ENCODE results near the gene MEG3.

Gene MEG3

DNA sequence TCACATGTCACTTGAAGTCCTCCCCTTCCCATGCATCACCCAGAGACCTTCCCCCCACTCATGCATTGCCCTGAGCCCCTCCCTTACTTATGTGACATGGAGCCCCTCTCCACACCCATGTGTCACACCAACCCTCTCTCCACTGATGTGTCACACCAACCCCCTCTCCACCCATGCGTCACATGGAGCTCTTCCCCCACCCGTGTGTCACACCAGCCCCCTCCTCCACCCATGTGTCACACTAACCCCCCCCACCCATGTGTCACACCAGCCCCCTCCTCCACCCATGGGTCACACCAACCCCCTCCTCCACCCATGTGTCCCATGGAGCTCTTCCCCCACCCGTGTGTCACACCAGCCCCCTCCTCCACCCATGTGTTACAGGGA lies 47.2 kb downstream of the MEG3 start:
- Histone ChIP-seq H2AFZ (ENCODE audit: low read depth) (no peak overlapping the region), H3K27me3 (ENCODE audit: insufficient read depth, low read depth) (no peaks in the 10 kb centered on the region), H3K4me2 (no peak overlapping the region), H4K20me1 (ENCODE audit: insufficient read depth) (no peaks in the 10 kb centered on the region), H3K27ac (no peak overlapping the region), H3K4me1 (ENCODE audit: low read depth, poor library complexity, severe bottlenecking) (no peaks in the 10 kb centered on the region), H3K79me2 (ENCODE audit: insufficient read depth, low read depth) (no peaks in the 10 kb centered on the region), H3K36me3 (ENCODE audit: insufficient read depth) (no peaks in the 10 kb centered on the region), H3K9ac (no peak overlapping the region), H3K4me3 (IDR thresholded peaks at IDR 0.05; ENCODE audit: insufficient read depth, low read depth, low read length) (no peak overlapping the region)
- TF ChIP-seq, protein P1, sequence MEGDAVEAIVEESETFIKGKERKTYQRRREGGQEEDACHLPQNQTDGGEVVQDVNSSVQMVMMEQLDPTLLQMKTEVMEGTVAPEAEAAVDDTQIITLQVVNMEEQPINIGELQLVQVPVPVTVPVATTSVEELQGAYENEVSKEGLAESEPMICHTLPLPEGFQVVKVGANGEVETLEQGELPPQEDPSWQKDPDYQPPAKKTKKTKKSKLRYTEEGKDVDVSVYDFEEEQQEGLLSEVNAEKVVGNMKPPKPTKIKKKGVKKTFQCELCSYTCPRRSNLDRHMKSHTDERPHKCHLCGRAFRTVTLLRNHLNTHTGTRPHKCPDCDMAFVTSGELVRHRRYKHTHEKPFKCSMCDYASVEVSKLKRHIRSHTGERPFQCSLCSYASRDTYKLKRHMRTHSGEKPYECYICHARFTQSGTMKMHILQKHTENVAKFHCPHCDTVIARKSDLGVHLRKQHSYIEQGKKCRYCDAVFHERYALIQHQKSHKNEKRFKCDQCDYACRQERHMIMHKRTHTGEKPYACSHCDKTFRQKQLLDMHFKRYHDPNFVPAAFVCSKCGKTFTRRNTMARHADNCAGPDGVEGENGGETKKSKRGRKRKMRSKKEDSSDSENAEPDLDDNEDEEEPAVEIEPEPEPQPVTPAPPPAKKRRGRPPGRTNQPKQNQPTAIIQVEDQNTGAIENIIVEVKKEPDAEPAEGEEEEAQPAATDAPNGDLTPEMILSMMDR (conservative IDR thresholded peaks at IDR 0.05; ENCODE audit: low read depth, low read length) = no peak

DNA sequence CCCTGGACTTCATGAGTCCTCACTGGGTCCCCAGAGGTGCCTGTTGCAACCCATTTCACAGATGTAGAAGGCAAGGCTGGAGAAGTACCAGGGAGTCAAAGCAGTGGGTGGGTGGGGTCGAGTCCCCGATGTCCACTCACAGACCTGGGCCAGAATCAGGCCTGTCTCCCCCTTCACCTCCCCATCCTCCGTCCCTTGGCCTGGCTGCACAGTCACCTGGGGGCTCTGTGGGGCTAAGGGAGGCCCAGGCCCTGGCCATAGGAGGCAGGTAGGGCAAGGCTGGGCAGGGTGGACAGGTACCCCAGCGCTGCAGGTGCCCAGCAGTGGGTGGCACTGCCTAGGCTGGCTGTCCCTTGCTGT lies 48.1 kb downstream of the MEG3 start:
- TF ChIP-seq, protein P1 (conservative IDR thresholded peaks at IDR 0.05; ENCODE audit: low read depth, low read length) = no peak
- Histone ChIP-seq H3K4me3 (IDR thresholded peaks at IDR 0.05; ENCODE audit: insufficient read depth, low read depth, low read length) (no peak overlapping the region), H4K20me1 (ENCODE audit: insufficient read depth) (no peaks in the 10 kb centered on the region), H3K27ac (no peak overlapping the region), H3K27me3 (ENCODE audit: insufficient read depth, low read depth) (no peaks in the 10 kb centered on the region), H2AFZ (ENCODE audit: low read depth) (no peak overlapping the region), H3K4me1 (ENCODE audit: low read depth, poor library complexity, severe bottlenecking) (no peaks in the 10 kb centered on the region), H3K79me2 (ENCODE audit: insufficient read depth, low read depth) (no peaks in the 10 kb centered on the region), H3K36me3 (ENCODE audit: insufficient read depth) (no peaks in the 10 kb centered on the region), H3K9ac (no peak overlapping the region), H3K4me2 (no peak overlapping the region)

DNA sequence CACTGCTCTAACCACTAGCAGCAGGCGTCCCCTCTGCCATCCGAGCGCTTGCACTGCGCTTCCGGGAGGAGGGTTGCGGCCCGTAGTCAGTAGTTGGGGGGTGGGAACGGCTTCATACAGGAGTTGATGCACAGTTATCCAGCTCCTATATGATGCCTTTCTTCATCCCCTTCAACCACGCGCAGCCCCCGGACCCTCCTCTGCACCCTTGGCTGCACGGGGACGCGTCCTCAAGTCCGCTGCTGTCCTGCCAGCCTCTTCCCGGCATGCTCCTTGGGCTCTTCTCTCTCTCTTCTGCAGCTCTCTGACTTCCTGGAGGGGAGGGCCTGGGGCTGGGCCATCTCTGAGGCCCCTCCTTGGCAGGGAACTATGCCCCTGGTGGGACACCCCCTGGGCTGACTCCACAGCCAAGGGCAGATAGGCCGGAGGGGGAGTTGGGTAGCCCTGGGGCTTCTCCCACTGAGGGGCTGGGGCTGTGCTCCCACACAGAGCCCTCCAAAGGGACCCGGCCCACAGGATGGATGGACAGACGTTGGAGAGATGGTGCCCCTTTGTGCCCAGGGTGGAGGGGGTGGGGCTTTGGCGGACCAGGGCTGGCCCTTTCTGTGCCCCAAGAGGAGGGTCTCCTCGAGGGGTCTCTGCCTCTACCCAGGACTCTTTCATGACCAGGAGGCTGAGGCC lies 48.6 kb downstream of the MEG3 start:
- H4K20me1 ChIP-seq (ENCODE audit: insufficient read depth) = no peaks in the 10 kb centered on the region
- no peak overlapping the region for H3K4me2 ChIP-seq
- no peaks in the 10 kb centered on the region for H3K79me2 ChIP-seq (ENCODE audit: insufficient read depth, low read depth)
- no peak overlapping the region for H3K9ac ChIP-seq
- H3K36me3 ChIP-seq (ENCODE audit: insufficient read depth) = no peaks in the 10 kb centered on the region
- no peak overlapping the region for H2AFZ ChIP-seq (ENCODE audit: low read depth)
- no peak overlapping the region for H3K4me3 ChIP-seq (IDR thresholded peaks at IDR 0.05; ENCODE audit: insufficient read depth, low read depth, low read length)
- TF ChIP-seq, protein P1 (conservative IDR thresholded peaks at IDR 0.05; ENCODE audit: low read depth, low read length) = no peak
- H3K27ac ChIP-seq = no peak overlapping the region
- H3K27me3 ChIP-seq (ENCODE audit: insufficient read depth, low read depth) = no peaks in the 10 kb centered on the region
- H3K4me1 ChIP-seq (ENCODE audit: low read depth, poor library complexity, severe bottlenecking) = no peaks in the 10 kb centered on the region

DNA sequence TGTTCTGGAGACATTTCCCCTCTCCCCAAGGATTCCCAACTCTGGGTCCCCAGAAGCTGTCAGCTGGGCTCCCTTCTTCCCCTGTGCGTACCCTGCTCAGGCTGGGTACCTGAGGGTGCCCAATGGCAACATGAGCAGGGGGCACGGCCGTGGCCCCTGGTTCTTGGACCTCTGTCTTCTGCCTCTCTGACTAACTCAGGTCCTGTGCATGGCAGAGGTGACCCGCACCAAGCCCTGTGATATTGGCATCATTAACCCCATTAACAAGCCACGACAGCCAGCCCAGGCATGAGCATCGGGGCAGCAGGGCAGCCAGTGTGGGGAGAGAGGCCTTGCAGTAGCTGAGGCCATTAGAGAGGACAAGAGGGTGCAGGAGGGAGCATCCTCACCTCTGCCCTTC lies 49.2 kb downstream of the MEG3 start:
- Histone ChIP-seq H3K36me3 (ENCODE audit: insufficient read depth) (no peaks in the 10 kb centered on the region), H3K27me3 (ENCODE audit: insufficient read depth, low read depth) (no peaks in the 10 kb centered on the region), H3K4me1 (ENCODE audit: low read depth, poor library complexity, severe bottlenecking) (no peaks in the 10 kb centered on the region), H4K20me1 (ENCODE audit: insufficient read depth) (no peaks in the 10 kb centered on the region), H3K9ac (no peak overlapping the region), H3K4me3 (IDR thresholded peaks at IDR 0.05; ENCODE audit: insufficient read depth, low read depth, low read length) (no peak overlapping the region), H2AFZ (ENCODE audit: low read depth) (no peak overlapping the region), H3K4me2 (no peak overlapping the region), H3K27ac (no peak overlapping the region), H3K79me2 (ENCODE audit: insufficient read depth, low read depth) (no peaks in the 10 kb centered on the region)
- TF ChIP-seq, protein P1 (conservative IDR thresholded peaks at IDR 0.05; ENCODE audit: low read depth, low read length) = no peak
